Skin epidermis (tissue), 12 donors: ENCODE results near the gene ATL1.

Experiments used
- H3K27ac ChIP-seq, 21 experiments: fragments of 200-600 bp; sonication (generic) in 11 of 21; one replicate each; pipeline ENCODE4 v1.5.0; 2020; ENCODE audit warnings: mild to moderate bottlenecking in 3 of 21, inconsistent platforms in 2 of 21, moderate library complexity in 2 of 21
- H3K4me3 ChIP-seq, 7 experiments: fragments of 200-600 bp; sonication (generic) in 2 of 7; one replicate each; pipeline ENCODE4 v1.5.0; 2020; ENCODE audit warnings: inconsistent platforms in 2 of 7, mild to moderate bottlenecking in 2 of 7, moderate library complexity in 1 of 7

ATL1 gene

GRCh38 chr14:50594577-50595316, 34.8 kb downstream of the ATL1 start:
- H3K27ac ChIP-seq: no peak overlapping the region

GRCh38 chr14:50598765-50599164, 38.8 kb downstream of the ATL1 start:
- Histone ChIP-seq H3K4me3 (no peak overlapping the region), H3K27ac (no peak overlapping the region)

More at GRCh38 chr14:50594577-50595316, 34.8 kb downstream of the ATL1 start:
- no peak overlapping the region for H3K4me3 ChIP-seq

DNA sequence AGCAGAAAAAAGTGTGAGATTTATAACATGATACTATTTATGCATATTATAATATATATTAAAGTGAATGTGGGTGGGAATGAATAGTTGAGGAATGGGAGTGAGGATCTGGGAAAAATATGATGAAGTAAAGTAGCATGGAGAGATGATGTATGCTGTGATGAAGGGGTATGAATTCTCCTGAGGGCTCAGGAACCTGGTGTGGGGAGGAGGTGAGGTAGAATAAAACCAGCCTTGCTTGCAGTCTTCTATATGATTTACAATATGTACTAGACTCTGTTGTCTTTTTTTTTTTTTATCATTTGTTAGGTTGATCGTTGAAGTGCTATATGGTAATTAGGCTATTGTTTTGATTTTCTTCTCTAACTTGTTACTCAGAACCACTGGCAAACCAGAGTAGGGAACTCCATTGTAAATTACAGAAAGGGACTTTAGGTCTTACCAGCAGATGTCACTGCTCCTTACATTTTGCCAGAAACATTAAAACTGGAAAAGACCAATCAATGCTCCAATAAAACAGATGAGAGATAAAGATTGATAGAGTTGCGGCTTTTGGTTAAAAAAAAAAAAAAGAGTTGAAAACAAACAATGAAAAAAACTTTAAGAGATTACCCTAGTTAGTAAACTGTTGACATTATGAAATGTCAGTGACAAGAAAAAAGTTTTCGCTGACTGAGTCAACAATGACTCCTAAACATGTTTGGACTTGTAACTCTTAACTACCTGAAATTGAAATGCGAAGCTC, 39.9 kb downstream of the ATL1 start:
- H3K4me3 ChIP-seq: no peak overlapping the region
- H3K27ac ChIP-seq: peak overlapping the region in 2 of 21 experiments; percentile 14 to 26

DNA sequence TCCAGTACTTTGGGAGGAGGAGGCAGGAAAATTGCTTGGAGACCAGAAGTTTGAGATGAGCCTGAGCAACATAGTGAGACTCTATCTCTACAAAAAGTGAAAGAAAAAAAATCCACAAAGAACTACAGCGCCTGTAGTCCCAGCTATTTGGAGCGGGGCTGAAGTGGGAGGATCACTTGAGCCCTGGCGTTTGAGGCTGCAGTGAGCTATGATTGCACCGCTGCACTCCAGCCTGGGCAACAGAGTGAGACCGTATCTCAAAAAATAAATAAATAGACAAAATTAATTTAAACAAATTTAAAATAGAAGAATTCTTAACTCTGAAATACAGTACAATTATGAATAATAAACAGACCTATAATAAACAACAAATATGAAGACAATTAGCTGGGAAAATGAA, 40.9 kb downstream of the ATL1 start:
- Histone ChIP-seq H3K27ac (peak overlapping the region in 2 of 21 experiments; percentile 14 to 21), H3K4me3 (no peak overlapping the region)

DNA sequence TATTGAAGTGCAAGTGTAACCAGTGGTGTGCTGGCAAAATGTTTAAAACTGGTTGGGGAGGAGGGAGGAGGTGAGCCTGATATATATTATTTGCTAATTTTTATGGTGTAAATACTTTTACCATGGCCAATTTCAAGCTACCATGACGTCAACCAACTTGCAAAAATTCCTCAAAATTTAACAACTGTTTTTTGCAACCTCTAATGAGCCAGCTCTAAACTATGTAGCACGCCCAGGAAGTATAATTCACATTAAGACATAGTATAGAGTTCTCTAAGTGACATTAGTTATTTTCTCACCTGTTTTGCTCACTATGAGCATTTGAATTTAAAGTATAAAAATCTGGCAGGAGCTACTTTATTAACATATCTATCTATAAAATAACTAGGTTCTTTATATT, 41.4 kb downstream of the ATL1 start:
- Histone ChIP-seq H3K27ac (no peak overlapping the region), H3K4me3 (no peak overlapping the region)

DNA sequence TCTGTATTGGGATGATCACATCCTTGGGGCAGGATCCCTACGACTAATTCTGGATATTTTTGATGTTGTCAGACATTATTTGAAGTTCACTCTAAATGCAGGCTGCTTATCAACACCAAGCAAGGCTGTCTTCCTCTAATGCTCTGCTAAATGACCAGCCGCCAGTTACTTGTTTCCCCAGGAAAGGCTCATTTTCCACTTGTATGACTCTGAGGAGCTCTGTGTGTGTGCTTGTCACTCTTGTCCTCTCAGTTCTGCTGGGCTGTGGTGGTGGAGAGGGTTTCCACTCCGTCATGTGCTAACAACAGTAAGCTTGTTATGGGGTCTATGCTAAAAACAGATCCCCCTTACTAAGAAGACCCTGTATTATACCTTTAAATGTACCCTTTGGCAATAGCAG, 42.1 kb downstream of the ATL1 start:
- H3K4me3 ChIP-seq: no peak overlapping the region
- no peak overlapping the region for H3K27ac ChIP-seq

DNA sequence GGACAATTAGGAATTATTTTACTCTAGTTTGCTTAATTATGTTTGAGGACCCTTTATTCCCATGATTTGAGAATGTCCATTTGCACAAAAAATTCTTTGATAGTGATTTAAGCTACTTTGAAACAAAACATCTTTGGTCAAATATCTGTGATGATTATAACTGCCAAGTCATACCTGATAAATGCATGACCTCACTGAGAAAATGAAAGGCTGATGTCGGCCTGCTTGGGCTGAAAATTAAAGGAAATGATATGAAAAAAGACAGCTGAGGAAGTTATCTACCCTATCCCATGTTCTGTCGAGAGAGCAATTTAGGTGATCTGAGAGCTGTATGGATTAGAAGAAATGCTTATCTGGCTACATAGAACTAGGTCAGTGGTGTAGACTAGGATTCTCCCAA, 43.6 kb downstream of the ATL1 start:
- H3K27ac ChIP-seq: no peak overlapping the region
- no peak overlapping the region for H3K4me3 ChIP-seq

DNA sequence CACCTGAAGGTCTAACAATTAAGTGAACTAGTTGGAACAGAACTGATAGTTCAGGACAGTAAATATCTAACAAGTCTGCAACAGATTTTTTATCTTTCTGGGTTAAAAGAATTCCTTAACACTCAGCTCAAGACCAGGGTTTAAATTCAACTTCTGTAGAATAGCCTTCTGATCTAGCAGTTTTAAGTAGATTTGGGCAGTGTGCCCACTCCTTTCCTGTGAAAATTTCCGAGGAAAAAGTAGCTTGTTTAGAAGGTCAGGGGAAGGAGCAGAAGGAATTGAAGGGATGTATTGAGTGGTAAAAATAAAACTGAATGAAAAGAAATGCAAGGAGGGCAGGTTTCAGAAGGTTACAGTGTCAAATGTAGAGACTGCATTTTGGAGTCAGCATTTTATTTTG, 45.8 kb downstream of the ATL1 start:
- no peak overlapping the region for H3K27ac ChIP-seq

DNA sequence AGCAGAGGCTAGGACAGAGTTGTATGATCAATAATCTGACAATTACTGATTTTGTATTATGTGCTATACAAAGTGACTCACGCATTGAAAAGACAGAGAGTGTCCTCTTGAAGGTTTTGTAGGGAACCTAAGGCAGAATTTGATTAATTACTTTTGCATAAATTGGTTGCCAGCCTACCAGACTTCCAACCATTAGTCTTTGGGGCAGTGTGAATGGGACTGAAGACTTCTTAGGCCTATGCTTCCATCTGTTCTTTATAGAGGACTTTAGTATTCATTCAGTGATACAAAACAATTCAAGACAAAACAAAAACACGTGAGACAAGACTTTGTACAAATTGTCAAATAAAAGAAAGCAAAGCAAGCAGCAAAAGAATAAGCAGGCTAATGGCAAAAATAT, 46.5 kb downstream of the ATL1 start:
- H3K27ac ChIP-seq: no peak overlapping the region

More for the DNA sequence above, 45.8 kb downstream of the ATL1 start:
- H3K4me3 ChIP-seq: no peak overlapping the region

GRCh38 chr14:50607181-50607580, 47.2 kb downstream of the ATL1 start:
- H3K27ac ChIP-seq: no peak overlapping the region
- H3K4me3 ChIP-seq: no peak overlapping the region

More for the DNA sequence above, 46.5 kb downstream of the ATL1 start:
- no peak overlapping the region for H3K4me3 ChIP-seq

GRCh38 chr14:50607761-50608160, 47.8 kb downstream of the ATL1 start:
- H3K27ac ChIP-seq: no peak overlapping the region
- H3K4me3 ChIP-seq: no peak overlapping the region

DNA sequence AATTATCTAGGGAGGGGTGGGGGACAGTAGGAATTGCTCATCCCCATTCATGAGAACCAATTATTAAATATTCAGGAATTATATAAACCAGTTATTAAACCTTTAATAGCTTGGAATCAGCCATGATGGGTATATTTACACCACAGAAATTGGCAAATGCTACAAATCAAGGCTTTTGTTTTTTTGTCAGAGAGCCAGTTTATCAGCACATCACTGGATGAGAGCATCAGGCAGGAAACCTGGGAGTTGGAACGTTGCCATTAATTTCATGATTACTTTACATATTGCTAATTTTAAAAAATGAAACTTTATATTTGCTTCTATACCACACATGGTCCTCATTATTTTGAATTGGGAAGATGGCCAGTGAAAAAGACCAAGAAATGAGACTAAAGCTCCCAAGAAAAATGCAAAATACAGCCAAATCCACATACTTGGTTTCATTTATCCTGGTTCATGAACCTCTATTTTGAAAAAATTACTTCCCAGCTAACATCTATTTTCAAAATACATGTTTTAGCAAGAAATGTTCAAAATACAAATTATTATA, 48.4 kb downstream of the ATL1 start:
- H3K4me3 ChIP-seq: no peak overlapping the region
- H3K27ac ChIP-seq: no peak overlapping the region

DNA sequence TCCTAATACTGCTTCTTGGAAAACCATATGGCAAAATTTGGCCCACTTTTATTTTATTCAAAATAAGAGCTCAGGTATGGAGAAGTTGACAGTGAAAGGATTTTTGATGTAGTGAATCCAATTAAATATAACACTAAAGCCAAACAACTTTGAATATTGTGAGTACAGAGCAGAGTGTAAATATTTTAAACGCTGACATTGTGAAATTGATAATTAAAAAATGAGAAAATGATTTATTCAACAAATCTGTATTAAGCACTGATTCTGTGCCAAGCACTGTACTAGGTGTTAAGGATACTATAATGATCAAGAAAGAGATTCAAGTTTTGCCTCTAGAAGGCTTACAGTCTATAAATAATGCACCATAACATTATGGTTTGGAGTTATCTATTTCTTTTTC, 50.5 kb downstream of the ATL1 start:
- H3K4me3 ChIP-seq: no peak overlapping the region
- H3K27ac ChIP-seq: no peak overlapping the region

- H3K4me3 ChIP-seq: no peak overlapping the region
- no peak overlapping the region for H3K27ac ChIP-seq
Observed at GRCh38 chr14:50612806-50613205, 52.9 kb downstream of the ATL1 start.

- no peak overlapping the region for H3K27ac ChIP-seq
- no peak overlapping the region for H3K4me3 ChIP-seq
Observed at GRCh38 chr14:50615056-50615455, 55.1 kb downstream of the ATL1 start.

- H3K27ac ChIP-seq: no peak overlapping the region
- H3K4me3 ChIP-seq: no peak overlapping the region
Observed at GRCh38 chr14:50615552-50615951, 55.6 kb downstream of the ATL1 start.

- Histone ChIP-seq H3K4me3 (no peak overlapping the region), H3K27ac (no peak overlapping the region)
Observed at GRCh38 chr14:50616275-50616674, 56.3 kb downstream of the ATL1 start.

- Histone ChIP-seq H3K27ac (no peak overlapping the region), H3K4me3 (no peak overlapping the region)
Observed at GRCh38 chr14:50619569-50620141, 59.7 kb downstream of the ATL1 start.

DNA sequence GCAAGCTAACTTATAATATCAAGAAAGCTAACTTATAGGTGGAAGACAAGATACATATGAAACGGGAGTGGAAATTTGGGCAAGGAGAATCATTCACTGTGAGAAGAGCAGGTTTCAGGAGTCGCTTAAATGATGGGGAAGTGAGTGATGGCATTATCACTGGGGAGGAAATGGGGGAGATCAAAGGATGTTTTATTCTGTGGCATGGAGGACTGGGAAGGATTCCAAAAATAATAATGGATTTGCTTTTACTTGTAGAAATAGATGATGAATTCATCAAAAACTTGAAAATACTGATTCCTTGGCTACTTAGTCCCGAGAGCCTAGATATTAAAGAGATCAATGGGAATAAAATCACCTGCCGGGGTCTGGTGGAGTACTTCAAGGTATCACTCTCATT, 60.4 kb downstream of the ATL1 start:
- H3K4me3 ChIP-seq: no peak overlapping the region
- H3K27ac ChIP-seq: no peak overlapping the region

GRCh38 chr14:50622978-50623377, 63.0 kb downstream of the ATL1 start:
- no peak overlapping the region for H3K4me3 ChIP-seq
- no peak overlapping the region for H3K27ac ChIP-seq

GRCh38 chr14:50624447-50624846, 64.5 kb downstream of the ATL1 start:
- Histone ChIP-seq H3K4me3 (no peak overlapping the region), H3K27ac (no peak overlapping the region)
